GM21825 (cell line): ENCODE data around the gene TAS2R46.
"Not testable (repeated sequence)": the region's sequence is repeated elsewhere in the genome, so short reads cannot be mapped to it uniquely, and the experiment has no call there.

Experiments used
- ATAC-seq: cut with Tn5 transposase; IDR thresholded peaks from one replicate; pipeline ENCODE4 v1.9.1; 2021; ENCODE audit warnings: mild to moderate bottlenecking, moderate library complexity; ENCODE audit not compliant: unreplicated experiment

The TAS2R46 gene

DNA sequence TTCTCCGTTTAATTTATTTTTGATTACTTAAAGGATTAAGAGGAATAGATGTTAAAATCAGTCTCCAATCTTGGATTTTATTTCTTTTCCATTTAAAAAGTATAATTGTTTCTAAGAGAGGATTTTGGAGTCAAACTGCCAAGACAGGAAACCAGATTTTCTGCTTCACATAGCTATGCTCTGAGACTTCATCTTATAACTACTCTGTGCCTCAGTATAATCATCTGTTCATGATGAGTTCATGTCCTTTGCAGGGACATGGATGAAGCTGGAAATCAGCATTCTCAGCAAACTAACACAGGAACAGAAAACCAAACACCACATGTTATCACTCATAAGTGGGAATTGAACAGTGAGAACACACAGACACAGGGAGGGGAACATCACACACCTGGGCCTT, 21.9 kb downstream of the TAS2R46 start:
- ATAC-seq = no peak

DNA sequence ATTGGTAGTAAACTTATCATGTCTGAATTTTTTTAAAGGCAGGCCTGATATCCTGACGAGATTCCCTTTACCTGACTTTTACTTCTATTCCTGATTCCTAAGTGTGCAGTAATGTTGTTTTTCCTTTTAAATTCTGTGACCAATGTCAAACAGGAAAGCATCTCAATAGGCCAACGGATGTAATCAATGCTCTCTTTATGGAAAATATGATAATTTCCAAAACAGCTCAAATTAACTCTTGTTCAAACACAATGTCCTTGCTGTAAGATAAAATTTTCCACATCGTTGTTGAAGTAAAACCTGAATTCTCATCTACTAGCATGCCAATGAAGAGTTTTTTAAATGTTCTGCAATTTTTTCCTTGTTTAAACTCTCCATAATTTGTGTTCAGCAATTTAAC, 22.9 kb downstream of the TAS2R46 start:
- ATAC-seq = no peak

DNA sequence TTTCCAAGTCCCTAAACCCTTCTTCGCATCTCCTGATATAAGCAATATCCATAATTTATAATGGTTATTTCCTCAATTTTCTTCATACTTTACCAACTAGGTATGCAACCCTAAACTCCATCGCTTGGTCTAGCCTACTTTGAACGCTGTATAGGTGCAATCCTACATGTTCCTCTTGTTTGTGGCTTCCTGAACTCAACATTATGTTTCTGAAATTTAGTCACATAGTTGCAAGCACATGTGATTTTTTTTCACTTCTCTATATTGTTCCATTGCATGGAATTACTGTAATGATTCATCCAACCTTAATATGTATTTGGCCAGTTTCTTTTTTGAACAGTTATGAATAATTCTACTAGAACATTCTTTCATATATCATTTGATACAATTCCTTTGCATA, 28.1 kb downstream of the TAS2R46 start:
- ATAC-seq = not testable (repeated sequence)

DNA sequence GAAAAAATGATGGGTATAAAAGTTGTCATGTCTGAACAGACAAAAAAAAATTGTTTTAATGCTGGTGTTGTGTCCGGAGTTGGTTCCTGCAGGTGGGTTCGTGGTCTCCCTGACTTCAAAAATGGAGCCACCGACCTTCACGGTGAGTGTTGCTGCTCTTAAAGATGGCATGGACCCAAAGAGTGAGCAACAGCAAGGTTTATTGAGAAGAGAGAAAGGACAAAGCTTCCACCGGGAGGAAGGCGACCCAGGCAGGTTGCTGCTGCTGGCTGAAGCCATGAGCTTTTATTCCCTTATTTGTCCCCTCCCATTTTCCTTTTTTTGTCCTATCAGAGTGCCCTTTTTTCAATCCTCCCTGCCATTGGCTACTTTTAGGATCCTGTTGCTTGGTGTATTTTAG, 30.8 kb downstream of the TAS2R46 start, which contains the start of gene TAS2R31:
Gene TAS2R31 (minus strand): TSS at position 101 of the 400 bp plus-strand sequence. CDS start 72 bp downstream, at position 29.
- ATAC-seq = no peak

DNA sequence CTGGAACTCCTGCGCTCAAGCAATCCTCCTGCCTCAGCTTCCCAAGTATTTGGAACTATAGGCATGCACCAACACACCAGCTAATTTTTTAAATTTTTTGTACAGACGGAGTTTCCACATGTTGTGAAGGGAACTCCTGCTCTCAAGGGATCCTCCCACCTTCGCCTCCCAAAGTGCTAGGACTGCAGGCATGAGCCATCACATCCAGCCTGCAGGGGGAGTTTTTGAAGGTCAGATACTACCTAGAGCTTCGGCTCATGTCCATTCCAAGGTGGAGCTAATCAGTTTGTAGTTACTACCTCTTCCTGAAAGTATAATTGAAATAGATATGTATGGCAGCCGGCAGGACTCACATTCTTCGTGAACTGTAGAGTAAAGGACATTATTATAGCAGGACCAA, 36.0 kb downstream of the TAS2R46 start:
- no peak for ATAC-seq

DNA sequence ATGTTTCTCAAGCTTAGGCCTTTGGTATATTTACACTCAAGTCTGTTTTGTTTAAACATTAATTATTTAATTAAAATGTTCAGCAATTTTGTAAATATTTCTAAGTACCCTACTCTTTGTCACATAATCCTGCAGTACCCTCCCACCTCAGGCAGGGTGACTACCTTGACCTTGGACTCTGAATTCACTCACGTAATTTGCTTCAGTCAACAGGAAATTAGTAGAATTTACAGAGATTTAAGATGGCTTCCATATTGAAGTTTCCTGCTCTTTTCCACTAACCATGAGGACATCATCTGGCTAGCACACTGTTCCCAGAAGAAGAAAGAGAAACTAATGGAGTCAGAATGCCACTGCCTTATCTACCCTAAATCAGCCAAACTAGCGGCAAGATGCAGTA, 38.7 kb downstream of the TAS2R46 start:
- no peak for ATAC-seq

DNA sequence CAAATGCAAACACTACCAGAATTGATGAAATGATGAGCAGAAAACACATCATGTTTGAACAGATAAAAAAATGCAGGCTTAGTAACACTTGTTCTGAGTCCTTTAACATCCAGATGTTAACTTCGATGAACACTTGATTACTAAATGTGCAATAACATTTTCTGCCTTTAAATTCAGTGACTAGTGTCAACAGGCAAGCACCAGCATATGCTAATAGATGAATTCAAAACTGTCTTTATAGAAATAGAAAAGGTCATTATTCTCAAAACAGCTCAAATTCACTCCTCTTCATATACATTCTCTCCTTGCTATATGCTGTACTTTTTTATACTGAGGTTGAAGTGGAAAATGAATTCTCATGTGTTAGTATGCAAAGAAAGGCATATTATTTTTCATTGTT, 39.6 kb downstream of the TAS2R46 start, which contains the start of gene TAS2R19:
Gene TAS2R19 (minus strand): TSS at position 101 of the 400 bp plus-strand sequence. CDS start 49 bp downstream, at position 52.
- ATAC-seq = no peak

DNA sequence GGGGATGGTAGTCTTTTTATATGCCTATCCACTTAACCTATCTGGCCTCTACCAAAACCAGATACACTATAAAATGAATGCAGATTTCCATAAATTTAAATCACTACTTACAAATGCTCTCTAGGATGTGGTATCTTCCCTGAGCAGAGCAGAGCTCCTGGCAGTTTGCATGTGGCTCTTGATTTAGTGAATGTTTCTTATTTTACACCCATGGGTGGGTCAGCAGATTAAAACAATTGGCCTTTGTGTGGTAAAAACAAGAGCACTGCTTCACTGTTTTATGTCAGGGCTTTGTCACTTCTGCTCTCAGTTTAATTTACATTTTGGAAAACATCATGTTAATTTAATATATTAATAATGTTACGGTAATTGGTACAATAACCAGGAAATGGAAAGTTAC, 45.2 kb downstream of the TAS2R46 start:
- ATAC-seq = no peak

DNA sequence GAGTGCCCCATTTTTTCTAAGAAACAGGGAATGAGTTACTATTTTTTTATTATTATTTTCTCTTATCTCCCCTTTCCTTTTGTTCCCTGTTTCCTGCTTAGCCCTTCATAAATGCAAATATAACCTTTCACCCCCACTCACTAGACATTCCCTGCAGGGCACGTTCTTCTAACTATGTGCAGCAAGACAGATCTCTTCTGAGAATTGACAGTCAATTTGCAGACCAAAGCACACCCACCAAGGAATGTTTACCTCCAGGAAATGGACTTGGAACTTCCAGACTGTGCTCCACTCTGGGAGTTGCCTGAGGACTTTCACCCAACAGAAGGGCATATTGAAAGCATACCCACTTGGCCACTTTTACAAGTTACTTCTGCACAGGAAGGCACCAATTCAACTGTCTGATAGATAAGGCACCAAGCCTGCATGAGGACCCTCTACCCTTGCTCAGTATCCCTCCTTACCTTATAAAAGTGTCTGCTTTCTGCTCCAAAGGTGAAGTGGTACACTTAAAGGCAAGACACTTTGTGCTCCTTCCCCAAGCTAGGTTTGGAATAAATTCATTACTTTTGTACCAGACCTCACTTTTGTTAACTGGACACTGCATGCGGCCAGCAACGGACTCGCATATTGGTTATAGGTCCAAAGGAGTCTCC, 46.2 kb downstream of the TAS2R46 start:
- no peak for ATAC-seq

DNA sequence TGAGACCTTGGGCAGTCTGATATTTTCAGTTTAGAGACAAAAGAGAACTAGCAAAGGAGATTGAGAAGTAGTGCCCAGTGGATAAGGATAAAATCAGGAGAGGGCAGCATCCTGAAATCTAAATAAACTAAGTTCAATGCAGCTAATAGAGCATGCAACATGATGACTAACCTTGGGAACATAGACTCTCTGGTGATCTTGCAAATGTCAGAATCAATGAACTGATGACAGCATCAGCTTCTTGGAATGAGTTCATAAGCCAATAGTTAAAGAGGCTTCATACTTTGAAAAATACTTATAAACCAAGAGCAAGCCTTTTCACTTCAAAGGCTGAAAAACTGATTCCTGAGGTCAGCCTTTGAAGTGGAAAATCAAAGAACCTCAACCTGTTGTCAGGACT, 47.9 kb downstream of the TAS2R46 start:
- no peak for ATAC-seq
